ENCODE results near the gene UIMC1.
"Not testable (repeated sequence)": the region's sequence is repeated elsewhere in the genome, so short reads cannot be mapped to it uniquely, and the experiment has no call there.

Gene UIMC1

DNA sequence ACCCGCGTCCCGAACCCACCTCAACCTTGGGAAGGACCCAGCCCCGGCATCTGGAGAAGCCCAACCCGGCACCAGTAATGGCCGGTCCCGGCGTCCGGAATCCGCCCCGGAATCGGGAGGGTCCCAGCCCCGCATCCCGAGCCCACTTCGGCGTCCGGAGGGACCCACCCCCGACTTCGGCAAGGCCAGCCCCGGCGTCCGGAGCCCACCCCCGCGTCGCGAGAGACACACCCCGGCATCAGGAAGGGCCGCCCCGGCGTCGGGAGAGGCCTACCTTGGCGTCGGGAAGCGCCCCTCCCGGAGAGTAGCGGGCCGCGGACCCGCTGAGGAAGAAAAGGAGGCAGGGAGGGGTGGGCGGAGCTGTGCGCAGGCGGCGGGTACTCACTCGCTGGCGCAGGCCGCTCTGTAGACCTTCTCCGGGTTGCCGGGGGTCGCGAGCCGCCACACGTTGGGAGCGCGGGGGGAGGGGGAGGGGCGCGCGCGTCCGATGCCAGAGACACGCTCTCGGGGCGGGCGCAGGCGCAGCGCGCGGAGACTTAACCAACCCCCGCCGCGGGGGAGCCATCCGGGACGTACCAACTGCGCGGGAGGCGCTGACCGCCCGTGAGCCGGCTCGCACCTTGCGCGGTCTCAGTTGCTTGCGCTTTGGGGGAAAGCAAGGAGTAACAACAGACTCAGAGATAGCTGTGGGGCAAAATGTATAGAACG, at the start of gene UIMC1:
Gene UIMC1, minus strand, starts transcription at position 515 of the 708 bp plus-strand sequence. CDS start 24,164 bp downstream, outside the sequence.
- DNase-seq, result peak; percentile 98

DNA sequence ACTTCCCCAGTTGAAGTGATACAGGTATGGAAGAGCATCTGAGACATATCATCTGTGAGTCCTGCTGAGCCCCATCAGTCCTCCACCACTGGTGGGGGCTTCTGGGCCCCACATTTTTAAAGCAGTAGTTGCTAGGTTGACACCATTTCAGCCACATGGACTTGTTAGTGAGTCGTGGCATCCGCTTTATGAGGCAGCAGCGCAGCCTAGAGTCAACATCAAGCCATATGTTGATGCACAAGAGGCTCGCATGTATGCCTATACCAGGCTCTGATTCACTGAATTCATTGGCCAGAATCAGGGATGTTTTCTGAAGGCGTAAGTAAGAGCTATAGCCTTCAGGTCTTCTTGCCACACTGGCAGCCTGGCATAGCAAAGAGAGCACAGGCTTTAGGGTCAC, 42.7 kb upstream of the UIMC1 start:
- DNase-seq, result peak; percentile 11

DNA sequence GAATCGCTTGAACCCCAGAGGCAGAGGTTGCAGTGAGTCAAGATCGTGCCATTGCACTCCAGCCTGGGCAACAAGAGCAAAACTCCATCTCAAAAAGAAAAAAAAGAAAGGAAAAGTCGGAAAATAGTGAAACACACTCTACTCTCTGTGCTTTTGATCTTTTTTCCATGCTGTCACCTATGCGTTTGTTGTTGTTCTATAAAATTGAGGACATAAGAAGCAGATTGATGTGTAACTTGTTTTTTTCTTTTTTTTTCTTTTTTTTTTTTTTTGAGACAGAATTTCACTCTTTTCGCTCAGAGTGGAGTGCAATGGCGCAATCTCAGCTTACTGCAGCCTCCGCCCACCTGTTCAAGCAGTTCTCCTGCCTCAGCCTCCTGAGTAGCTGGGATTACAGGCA, 42.0 kb upstream of the UIMC1 start:
- DNase-seq, result not testable (repeated sequence)

DNA sequence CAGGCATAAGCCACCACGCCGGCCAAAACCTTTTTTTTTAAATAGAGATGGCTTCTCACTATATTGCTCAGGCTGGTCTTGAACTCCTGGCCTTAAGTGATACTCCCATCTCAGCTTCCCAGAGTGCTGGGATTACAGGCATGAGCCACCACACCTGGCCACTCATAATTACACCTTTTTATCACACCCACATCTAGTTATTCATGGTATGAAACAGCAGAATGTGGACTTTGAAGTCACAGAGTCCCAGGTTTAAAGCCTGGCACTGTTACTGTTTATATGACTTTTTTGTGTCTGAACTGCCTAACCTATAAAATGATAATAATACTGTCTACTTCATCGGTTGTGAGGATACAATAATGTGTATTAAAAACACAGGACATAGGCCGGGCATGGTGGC, 39.1 kb upstream of the UIMC1 start:
- no peak for DNase-seq

DNA sequence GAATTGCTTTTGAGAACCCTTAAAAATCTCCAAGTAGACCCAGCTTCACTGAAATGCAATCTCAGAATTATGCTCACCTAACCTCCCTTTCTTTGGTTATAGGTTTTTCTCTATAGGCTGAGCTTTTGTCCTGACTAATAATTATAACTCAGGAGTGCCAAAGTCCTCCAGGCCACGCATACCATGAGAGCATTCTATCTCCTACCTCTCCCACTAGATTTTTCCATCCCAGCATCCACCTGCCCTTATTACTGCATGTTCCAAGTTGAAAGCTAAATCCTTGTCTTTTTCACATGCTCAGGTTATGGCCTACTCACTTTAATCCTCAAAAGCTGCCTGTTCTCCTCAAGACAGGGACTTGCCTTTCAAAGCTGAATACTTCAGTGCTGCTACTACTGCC, 38.1 kb upstream of the UIMC1 start:
- DNase-seq, result no peak

DNA sequence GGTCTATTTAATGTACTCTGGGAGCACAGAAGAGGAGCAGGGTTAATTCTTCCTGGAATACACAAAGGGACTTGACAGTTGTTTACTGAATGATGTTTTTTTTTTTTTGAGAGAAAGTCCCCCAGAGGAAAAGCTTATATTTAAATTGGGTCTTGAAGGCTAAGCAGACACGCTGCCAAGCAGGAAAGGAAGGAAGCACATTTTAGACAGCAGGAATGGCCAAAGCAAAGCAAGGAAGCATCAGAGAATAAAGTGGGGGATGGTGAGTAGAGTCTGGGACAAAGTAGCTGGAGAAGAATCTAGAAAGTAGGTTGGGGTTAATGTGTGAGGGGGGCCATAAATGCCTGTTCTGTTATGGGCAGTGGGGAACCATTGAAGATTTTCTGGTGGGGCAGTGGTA, 37.4 kb upstream of the UIMC1 start:
- no peak for DNase-seq

DNA sequence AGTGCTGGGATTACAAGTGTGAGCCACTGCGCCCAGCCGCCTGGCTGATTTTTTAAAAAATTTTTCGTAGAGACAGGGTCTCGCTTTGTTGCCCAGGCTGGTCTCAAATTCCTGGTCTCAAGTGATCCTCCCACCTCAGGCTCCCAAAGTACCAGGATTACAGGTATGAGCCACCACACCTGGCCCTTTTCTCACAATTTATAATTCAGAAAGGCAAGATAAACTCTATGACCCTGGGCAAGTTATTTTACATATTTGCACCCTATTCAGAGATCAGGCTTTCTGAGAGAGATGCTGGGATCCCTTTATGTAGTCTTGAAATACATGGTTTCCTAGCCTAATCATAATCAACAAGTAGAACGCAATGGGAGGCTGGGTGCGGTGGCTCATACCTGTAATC, 36.5 kb upstream of the UIMC1 start:
- DNase-seq, result no peak

DNA sequence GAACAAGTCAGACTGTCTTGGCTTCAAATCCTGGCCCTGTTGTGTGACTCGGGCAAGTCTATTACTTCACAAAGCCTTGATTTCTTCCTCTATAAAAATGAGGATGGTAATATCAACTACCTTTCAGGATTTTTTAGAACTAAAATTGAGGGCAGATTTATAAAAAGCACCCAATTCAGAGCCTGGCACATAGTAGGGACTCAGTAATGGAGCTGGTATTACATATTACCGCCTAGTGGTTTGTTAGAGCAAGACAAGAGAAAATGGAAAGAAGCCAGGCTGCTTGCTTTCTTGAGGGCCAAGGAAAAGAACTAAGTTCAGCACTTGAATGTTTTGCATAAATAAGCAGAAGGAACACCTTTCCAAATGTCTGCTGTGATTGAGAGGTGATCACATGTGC, 35.4 kb upstream of the UIMC1 start:
- no peak for DNase-seq

DNA sequence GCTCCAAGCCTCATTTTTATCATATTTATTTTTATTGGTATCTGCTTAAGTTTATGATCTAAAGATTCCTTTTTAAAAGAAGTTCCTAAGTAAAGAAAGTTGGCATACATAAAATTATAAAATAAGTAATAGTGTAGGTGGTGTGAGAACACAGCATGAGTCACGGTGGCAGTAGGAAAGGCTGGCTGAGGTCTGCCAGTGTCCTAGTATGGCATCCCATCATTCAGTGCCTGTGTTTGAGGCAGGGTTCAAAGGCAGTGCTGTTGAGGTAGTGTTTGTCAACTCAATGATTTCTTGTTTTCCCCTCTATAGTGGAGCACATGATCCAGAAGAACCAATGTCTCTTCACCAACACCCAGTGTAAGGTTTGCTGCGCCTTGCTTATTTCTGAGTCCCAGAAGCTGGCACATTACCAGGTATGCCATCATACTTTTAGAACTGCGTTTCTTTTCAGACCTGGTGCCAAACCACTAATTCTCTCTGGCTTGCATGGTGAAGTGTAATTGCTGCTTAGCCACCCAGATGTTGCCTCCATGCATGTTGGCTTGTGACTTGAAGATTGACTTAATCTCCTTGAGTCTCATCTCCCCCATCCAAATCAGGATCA, 34.3 kb upstream of the UIMC1 start:
- DNase-seq, result no peak

DNA sequence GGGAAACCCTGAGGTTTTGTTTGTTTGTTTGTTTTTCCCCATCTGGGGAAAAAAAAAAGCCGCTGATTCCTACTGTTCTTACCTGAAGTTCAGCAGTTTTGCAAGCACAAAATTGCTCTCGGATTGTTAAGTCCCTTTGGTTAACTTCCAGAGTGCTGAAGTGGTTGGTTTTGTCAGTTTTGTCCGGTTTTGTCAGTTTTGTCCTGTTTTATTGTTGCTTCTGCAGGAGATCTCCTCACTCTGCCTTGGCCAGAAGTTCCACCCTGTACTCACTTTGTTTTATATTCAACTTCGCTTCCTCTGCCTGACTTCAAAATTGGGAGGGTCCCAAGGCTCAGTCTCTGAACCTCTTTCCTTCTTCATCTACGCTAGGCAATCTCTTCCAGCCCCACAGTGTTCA, 30.3 kb upstream of the UIMC1 start:
- DNase-seq, result no peak

DNA sequence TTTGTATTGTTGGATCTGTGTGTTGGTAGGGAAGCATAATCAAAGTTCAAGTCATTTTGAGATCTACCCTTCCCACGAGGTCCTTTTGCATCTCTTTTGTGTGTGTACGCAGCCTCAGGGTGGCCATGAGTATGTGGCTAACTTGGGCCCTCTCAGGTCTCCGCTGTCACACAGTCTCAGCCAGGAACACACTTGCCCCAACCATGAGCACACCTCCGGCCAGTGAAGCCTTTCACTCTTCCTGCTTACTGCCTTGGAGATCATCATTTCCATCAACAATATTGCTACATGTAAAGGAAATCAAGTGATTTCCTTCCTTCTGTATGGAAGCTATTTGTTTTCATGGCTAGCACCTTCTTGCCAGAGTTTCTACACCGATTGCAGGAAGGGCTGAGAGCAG, 29.9 kb upstream of the UIMC1 start:
- no peak for DNase-seq

DNA sequence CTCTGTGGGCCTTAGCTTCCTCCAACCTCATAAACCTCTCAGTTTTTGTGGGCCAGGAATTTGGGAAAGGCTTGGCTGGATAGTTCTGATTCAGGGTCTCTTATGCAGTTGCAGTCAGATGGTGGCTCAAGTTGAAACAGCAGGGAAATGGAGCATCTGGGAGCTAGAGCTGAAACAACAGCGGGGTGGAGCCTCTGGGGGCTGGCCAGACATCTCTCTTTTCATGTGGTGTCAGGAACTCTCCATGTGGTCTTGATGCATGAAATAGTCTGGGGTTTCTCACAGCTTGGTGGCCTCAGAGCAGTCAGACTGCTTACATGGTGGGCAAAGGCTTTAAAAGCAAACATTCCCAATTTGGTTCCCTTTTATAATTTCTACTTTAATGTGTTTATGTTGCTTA, 29.4 kb upstream of the UIMC1 start:
- peak; percentile 83 for DNase-seq

DNA sequence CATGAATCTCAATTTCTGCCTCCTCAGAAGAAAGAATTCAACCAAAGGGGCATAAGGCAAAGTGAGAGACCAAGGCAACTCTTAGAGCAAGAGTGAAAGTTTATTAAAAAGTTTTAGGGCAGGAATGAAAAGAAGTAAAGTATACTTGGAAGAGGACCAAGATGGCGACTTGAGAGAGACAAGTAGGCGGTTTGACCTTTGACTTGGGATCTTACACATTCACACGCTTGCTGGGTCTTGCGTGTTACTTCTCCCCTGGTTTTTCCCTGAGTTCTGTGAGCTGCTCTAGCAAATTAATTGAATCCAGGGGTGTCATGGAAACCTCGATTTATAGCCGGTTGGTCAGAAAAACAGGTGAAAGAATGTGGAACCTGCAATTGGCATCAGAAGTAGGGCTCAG, 22.9 kb upstream of the UIMC1 start:
- DNase-seq, result no peak

DNA sequence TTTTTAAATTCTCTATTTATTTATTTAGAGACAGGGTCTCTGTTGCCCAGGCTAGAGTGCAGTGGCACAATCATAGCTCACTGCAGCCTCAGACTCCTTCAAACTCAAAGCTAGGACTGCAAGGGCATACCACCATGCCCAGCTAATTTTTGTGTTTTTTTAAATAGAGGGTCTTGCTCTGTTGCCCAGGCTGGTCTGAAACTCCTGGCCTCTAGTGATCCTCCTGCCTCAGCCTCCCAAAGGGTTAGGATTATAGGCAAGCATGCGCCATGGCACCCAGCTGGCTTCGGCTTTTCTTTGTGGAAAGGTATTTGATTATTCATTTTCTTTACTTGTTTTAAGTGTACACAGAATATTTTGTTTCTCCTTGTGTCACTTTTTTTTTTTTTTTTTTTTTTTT, 21.1 kb upstream of the UIMC1 start:
- DNase-seq, result no peak

DNA sequence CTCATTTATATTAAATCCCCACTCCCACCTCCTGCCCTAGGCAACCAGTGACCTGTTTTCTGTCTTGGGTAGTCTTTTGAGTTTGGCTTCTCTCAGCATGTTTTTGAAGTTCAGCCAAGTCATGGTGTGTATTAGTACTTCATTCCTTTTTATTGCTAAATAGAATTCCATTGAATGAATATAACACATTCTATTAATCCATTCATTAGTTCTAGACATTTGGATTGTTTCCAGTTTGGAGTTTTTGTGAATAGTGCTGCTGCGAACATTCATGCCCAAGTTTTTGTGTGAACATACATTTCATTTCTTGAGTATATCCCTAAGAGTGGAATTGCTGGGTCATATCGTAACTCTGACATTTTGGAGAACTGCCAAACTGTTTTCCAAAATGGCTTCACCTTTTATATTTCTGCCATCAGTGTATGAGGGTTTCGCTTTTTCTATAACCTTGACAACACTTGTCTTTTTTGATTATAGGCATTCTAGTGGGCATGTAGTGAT, 18.6 kb upstream of the UIMC1 start:
- DNase-seq, result peak; percentile 9

DNA sequence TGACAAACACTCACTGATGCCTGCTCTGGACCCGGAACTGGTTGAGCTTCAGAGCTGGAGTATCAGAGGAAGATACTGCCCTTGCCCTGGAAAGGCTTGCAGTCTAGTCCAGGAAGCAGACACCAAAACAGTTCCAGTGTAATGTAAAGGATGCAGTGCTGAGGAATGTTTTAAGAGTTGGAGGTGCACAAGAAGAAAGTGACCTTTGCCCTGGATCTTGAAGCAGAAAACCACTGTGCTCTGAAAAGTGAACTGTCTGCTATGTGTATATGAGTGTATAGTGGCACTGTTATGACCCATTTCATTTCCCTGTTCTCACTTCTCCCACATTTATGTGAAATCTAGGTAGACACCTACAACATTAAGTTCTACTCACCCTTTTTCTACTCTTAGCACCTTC, 18.0 kb upstream of the UIMC1 start:
- no peak for DNase-seq

DNA sequence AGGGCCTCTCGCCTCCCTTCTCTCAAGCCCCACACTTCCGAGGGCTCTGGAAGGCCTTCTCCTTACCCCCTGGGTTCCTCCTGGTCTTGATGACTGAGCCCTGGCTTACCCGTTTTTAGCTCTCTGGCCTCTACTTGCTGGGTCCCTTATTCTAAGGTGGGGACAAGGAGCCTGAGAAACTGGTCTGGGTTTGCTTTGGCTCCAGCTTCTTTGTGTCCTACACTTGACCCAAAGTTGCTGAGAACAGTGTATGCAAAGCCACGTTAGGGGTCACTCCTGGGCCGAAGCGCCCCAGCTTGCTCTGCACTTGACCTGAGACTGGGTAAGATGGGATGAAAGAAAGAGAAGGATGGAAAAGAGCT, 16.7 kb upstream of the UIMC1 start:
- no peak for DNase-seq

DNA sequence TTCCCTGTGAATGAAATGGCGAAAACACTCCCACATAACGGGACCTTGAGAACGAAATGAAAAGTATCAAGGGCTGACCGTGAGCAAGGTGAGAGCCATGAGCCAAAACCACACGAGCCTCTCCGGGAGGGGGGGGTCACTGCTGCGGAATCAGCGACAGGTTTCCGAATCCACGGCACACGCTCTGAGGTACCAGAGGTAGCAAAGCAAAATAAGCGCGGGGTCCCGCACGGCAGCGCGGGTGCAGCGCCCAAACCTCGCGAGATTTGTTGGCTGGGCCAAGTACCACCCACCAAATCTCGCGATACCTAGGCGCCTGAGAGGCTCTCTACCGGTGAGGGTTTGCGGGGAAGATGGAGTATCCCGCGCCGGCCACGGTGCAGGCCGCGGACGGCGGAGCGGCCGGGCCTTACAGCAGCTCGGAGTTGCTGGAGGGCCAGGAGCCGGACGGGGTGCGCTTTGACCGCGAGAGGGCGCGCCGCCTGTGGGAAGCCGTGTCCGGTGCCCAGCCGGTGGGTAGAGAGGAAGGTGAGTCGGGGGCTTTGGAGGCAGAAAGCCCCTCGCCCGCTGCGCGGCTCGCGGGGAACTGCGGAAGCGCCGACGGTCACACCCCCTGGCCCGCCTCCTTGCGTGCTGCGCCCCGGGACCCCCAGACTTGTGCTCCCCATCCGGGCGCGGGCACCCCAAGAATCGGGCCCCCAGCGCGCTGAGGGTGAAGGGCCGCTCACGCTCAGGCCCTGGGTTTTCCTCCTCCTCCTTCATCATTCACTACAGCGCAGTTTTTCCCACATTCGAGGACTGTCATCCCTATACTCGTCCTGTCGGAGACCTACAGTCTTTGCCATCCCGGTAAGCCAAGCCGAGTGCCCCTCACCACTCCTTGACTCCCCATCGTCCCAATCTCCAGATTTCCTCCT, 16.1 kb upstream of the UIMC1 start, which contains the start of gene ZNF346:
Gene ZNF346, plus strand, starts transcription at position 311 of the 917 bp plus-strand sequence. Its CDS starts 43 bp downstream, at position 354.
- peak; percentile 98 for DNase-seq

DNA sequence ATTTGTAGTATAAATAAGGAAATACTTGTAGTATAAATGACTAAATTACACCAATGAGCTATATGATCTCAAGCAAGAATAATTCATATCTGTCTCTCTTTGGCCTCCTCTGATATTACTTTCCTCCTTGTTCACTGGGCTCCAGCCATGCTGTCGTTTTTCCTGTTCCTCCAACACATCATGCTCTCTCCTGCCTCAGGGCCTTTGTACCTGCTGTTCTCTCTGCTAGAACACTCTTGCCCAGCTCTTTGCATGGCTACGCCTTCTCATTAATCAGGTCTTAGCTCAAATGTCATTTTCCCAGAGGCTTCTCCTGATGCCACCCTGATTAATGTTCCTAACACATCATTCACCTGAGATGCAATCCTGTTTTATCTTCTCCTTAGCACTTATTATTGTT, 13.5 kb upstream of the UIMC1 start:
- DNase-seq, result no peak

DNA sequence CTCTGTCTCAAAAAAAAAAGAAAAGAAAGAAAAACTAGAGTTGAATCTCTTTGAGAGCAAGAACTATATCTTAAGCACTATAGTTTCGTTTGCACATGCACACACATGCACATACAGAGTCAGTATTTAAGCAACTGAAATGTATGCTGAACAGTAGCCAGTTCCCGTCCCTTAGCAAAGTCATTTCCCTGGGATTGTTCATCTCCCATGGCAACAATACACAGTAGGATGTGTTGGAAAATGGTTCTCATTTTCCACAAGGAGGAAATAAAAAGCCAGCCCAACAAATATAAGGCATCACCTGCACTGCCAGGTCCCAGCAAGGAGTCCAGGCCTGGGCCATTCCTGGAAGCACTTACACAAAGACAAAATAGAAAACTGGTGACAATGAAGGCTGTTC, 11.8 kb upstream of the UIMC1 start:
- peak; percentile 61 for DNase-seq

DNA sequence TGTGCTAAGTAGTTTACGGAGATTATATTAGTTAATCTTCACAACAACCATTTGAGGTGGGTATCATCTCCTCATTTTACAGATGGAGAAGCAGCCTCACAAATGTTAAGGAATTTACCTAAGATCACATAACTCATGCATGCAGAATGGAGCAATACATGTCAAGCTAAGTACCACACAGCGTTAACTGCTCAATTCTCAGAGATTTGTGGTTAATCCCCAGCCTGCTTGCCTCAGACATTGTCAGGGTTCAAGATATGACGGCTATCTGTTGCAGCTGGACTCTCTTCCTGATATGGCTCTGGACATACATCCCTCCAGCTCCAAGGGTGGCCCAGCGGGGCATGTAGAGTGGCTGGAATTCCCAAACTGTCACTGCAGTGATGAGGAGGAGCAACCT, 8.6 kb upstream of the UIMC1 start:
- DNase-seq, result no peak

DNA sequence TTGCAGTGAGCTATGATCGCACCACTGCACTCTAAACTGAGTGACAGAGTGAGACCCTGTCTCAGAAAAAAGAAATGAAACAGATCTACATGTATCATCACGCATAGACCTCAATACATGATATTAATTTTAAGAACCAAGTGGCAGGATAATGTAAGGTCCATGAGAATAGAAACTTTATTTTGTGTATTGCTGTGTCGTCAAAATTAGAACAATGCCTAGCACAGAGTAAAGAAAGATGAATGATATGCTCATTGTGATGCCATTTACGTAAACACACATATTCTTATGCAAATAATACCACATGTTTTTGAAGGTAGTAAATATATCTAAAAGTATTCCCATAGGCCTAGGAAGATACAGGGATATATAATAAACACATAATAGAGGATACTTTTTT, 3.6 kb upstream of the UIMC1 start:
- no peak for DNase-seq

DNA sequence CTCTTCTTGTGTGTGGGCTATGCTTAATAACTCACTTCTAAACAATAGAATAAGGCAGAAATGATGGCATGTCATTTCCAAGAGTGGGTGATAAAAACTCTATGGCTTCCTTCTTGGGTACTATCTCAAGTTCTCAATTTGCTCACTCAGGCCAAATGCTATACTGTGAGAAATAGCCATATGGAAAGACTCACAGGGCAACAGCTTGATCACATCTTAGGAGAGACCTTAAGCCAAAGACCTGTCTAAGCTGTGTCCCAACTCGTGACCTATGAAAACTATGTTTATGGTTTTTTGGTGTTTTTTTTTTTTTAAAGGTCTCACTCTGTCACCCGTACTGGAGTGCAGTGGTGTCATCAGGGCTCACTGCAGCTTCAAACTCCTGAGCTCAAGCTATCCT, 2.1 kb upstream of the UIMC1 start:
- no peak for DNase-seq

Measured in NCI-H69 (cell line).